T follicular helper cell (primary cell): ENCODE results near the gene SLC25A12.
"Not testable (repeated sequence)": the region's sequence is repeated elsewhere in the genome, so short reads cannot be mapped to it uniquely, and the experiment has no call there.

Experiments used
- DNase-seq: peaks from one replicate; pipeline ENCODE4 v3.0.0-alpha.2; 2020; ENCODE audit warnings: low read depth

The SLC25A12 gene

GRCh38 chr2:171822525-171823322, 71.3 kb downstream of the SLC25A12 start:
- no peak for DNase-seq

GRCh38 chr2:171819453-171819852, 74.6 kb downstream of the SLC25A12 start:
- DNase-seq = no peak

- DNase-seq = no peak
These were observed 79.2 kb downstream of the SLC25A12 start for GRCh38 chr2:171814883-171815282.

GRCh38 chr2:171814174-171814573, 79.9 kb downstream of the SLC25A12 start:
- no peak for DNase-seq

- DNase-seq = no peak
These were observed 80.3 kb downstream of the SLC25A12 start for GRCh38 chr2:171813729-171814128.

GRCh38 chr2:171813126-171813525, 80.9 kb downstream of the SLC25A12 start:
- DNase-seq = no peak

GRCh38 chr2:171811245-171811628, 82.8 kb downstream of the SLC25A12 start:
- DNase-seq = no peak

GRCh38 chr2:171810422-171811244, 83.4 kb downstream of the SLC25A12 start:
- no peak for DNase-seq

- DNase-seq = not testable (repeated sequence)
These were observed 85.2 kb downstream of the SLC25A12 start for GRCh38 chr2:171808885-171809284.

- no peak for DNase-seq
These were observed 86.1 kb downstream of the SLC25A12 start for GRCh38 chr2:171807831-171808393.

GRCh38 chr2:171807119-171807518, 86.9 kb downstream of the SLC25A12 start:
- DNase-seq = no peak

GRCh38 chr2:171804456-171804855, 89.6 kb downstream of the SLC25A12 start:
- no peak for DNase-seq

GRCh38 chr2:171803757-171804156, 90.3 kb downstream of the SLC25A12 start:
- no peak for DNase-seq

GRCh38 chr2:171800639-171801038, 93.4 kb downstream of the SLC25A12 start:
- no peak for DNase-seq

GRCh38 chr2:171798156-171798820, 95.8 kb downstream of the SLC25A12 start:
- no peak for DNase-seq

GRCh38 chr2:171794918-171795317, 99.1 kb downstream of the SLC25A12 start:
- no peak for DNase-seq

GRCh38 chr2:171793691-171794678, 100.1 kb downstream of the SLC25A12 start:
- no peak for DNase-seq

- no peak for DNase-seq
These were observed 101.0 kb downstream of the SLC25A12 start for GRCh38 chr2:171792886-171793580.

- no peak for DNase-seq
These were observed 101.9 kb downstream of the SLC25A12 start for GRCh38 chr2:171792157-171792556.

GRCh38 chr2:171791361-171791760, 102.7 kb downstream of the SLC25A12 start:
- no peak for DNase-seq
